HG03175 (cell line): ENCODE measurements around the gene KRTAP12-3.

Experiments used
- ATAC-seq: cut with Tn5 transposase; IDR thresholded peaks from one replicate; pipeline ENCODE4 v1.9.1; 2021; ENCODE audit warnings: mild to moderate bottlenecking, moderate library complexity; ENCODE audit not compliant: unreplicated experiment

Gene KRTAP12-3

GRCh38 chr21:44701023-44701400 lies 43.3 kb downstream of the KRTAP12-3 start:
- ATAC-seq, result no peak

DNA sequence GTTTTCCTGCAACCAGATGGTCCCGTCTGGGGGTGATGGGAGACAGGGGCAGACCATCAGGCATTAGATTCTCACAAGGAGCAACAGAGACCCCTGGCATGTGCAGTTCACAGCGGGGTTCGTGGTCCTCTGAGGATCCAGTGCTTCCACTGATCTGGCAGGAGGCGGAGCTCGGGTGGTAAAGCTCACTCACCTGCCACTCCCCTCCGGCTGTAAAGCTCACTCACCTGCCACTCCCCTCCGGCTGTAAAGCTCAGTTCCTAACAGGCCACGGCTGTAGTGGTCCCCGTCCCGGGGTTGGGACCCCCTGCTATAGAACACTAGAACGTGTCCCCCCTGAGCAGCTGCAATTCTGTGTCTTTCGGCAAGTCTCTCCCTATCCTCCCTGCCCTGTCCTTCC lies 43.8 kb downstream of the KRTAP12-3 start:
- no peak for ATAC-seq

- no peak for ATAC-seq
These were observed 44.6 kb downstream of the KRTAP12-3 start for GRCh38 chr21:44702111-44702972.

GRCh38 chr21:44702973-44703730 lies 45.4 kb downstream of the KRTAP12-3 start:
- ATAC-seq, result no peak

- ATAC-seq, result no peak
These were observed 46.3 kb downstream of the KRTAP12-3 start for GRCh38 chr21:44703731-44704635.

- no peak for ATAC-seq
These were observed 46.9 kb downstream of the KRTAP12-3 start for GRCh38 chr21:44704636-44705001.

- no peak for ATAC-seq
These were observed 48.4 kb downstream of the KRTAP12-3 start for GRCh38 chr21:44706026-44706705.

- no peak for ATAC-seq
These were observed 49.2 kb downstream of the KRTAP12-3 start for GRCh38 chr21:44706706-44707581.
